Fibroblast of skin of abdomen (primary cell): ENCODE measurements around the gene NDUFB6.

Experiments used
- DNase-seq: peaks from one replicate; pipeline ENCODE4 v3.0.0-alpha.2; 2013

The NDUFB6 gene

GRCh38 chr9:32516241-32516640 is 56.7 kb downstream of the NDUFB6 start:
- no peak for DNase-seq

- DNase-seq, result no peak
Observed at GRCh38 chr9:32508728-32509127, 64.2 kb downstream of the NDUFB6 start.

GRCh38 chr9:32503008-32503407 is 70.0 kb downstream of the NDUFB6 start:
- DNase-seq, result no peak
